ENCODE data around the gene HSPA4L.
A peak's percentile ranks its signal among the peaks of the same experiment; 100 is the strongest.

Gene HSPA4L

DNA sequence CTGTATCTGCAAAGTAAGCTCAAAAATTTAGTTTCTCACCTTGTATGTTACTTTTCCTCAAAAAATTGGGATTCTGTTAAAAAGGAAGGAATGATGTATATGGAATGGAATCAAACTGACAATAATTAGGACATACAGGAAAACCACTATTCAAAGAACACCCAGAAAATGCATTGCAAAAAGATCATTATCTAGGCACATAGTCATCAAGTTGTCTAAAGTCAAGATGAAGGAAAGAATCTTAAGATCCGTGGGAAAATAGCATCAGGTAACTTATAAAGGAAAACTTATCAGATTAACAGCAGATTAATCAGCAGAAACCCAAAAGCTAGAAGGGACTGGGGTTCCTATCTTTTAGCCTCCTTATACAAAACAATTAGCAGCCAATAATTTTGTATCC lies 75.5 kb downstream of the HSPA4L start:
- 91 to 100% methylated on average over 1 of the region's 1 CpG for WGBS, 2 experiments
- Histone ChIP-seq H3K27me3 (ENCODE audit: control insufficient read depth, insufficient read depth, low read length, poor library complexity, severe bottlenecking) (no peaks in the 10 kb centered on the region), H3K9me3 (ENCODE audit: control insufficient read depth, low read length) (no peaks in the 10 kb centered on the region), H3K4me3 (ENCODE audit: insufficient read depth, low read depth, low read length) (no peak overlapping the region), H3K4me1 (ENCODE audit: control insufficient read depth, insufficient read depth, low read length) (no peaks in the 10 kb centered on the region), H3K27ac (ENCODE audit: insufficient read depth, low read depth, low read length, poor library complexity, severe bottlenecking) (no peak overlapping the region), H3K36me3 (ENCODE audit: control insufficient read depth, insufficient read depth, low read length) (no peaks in the 10 kb centered on the region)

DNA sequence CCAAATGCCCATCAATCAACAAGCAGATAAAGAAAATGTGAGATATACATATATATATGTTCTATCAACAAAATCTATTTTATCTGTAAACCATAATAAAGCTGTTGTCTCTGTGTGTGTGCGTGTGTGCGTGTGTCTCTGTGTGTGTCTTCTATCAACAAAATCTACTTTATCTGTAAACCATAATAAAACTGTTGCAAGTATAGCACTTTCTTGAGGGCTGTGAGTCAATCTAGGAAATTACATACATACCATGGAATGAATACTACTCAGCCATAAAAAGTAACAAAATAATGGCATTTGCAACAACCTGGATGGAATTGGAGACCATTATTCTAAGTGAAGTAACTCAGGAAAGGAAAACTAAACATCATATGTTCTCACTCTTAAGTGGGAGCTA lies 86.1 kb downstream of the HSPA4L start:
- Histone ChIP-seq H3K36me3 (ENCODE audit: control insufficient read depth, insufficient read depth, low read length) (no peaks in the 10 kb centered on the region), H3K4me3 (ENCODE audit: insufficient read depth, low read depth, low read length) (no peak overlapping the region), H3K9me3 (ENCODE audit: control insufficient read depth, low read length) (no peaks in the 10 kb centered on the region), H3K4me1 (ENCODE audit: control insufficient read depth, insufficient read depth, low read length) (no peaks in the 10 kb centered on the region), H3K27ac (ENCODE audit: insufficient read depth, low read depth, low read length, poor library complexity, severe bottlenecking) (no peak overlapping the region), H3K27me3 (ENCODE audit: control insufficient read depth, insufficient read depth, low read length, poor library complexity, severe bottlenecking) (no peaks in the 10 kb centered on the region)
- no CpG with 5 or more reads among the region's 2 CpGs for WGBS, 2 experiments

DNA sequence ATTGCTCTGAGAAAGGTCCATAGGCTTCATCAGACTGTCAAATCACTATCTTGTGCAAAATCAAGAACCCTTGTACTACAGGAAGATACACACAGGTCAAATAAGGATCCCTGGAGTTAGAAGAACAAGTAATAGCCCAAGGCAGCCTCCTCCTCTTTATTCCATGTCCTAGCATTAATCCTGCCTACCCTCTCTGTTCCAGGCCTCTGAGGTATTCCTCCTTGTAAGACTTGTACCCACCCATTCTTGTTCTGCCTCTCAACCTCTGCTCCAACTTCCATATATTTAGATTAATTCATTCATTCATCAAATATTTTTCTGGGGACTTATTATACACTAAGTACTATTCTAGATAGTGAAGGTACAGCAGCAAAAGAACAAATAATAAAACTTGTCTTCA lies 88.2 kb downstream of the HSPA4L start:
- Histone ChIP-seq H3K9me3 (ENCODE audit: control insufficient read depth, low read length) (no peaks in the 10 kb centered on the region), H3K36me3 (ENCODE audit: control insufficient read depth, insufficient read depth, low read length) (no peaks in the 10 kb centered on the region), H3K4me1 (ENCODE audit: control insufficient read depth, insufficient read depth, low read length) (no peaks in the 10 kb centered on the region), H3K27me3 (ENCODE audit: control insufficient read depth, insufficient read depth, low read length, poor library complexity, severe bottlenecking) (no peaks in the 10 kb centered on the region), H3K4me3 (ENCODE audit: insufficient read depth, low read depth, low read length) (no peak overlapping the region), H3K27ac (ENCODE audit: insufficient read depth, low read depth, low read length, poor library complexity, severe bottlenecking) (no peak overlapping the region)

DNA sequence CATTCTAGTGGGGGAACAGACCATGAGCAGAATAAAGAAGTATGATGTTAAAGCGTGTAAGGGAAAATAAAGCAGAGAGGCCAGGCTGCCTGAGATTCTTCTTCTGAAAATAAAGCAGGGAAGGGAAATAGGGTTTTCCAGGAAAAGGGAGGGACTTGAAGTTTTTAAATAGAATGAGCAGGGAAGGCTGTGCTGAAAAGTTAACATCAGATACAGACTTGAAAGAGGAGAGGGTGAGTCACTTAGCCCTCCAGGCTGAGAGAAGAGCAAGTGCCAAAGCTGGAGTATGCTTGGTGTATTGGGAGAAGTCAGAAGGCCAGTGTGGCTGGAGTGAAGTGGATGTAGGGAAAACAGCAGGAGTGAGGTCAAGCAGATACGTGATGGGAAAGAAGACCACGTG lies 88.6 kb downstream of the HSPA4L start:
- no peaks in the 10 kb centered on the region for H3K36me3 ChIP-seq (ENCODE audit: control insufficient read depth, insufficient read depth, low read length)
- H3K27ac ChIP-seq (ENCODE audit: insufficient read depth, low read depth, low read length, poor library complexity, severe bottlenecking): no peak overlapping the region
- no peaks in the 10 kb centered on the region for H3K9me3 ChIP-seq (ENCODE audit: control insufficient read depth, low read length)
- WGBS, 2 experiments: 66 to 68% methylated on average over 3 of the region's 3 CpGs
- no peaks in the 10 kb centered on the region for H3K27me3 ChIP-seq (ENCODE audit: control insufficient read depth, insufficient read depth, low read length, poor library complexity, severe bottlenecking)
- H3K4me3 ChIP-seq (ENCODE audit: insufficient read depth, low read depth, low read length): no peak overlapping the region
- no peaks in the 10 kb centered on the region for H3K4me1 ChIP-seq (ENCODE audit: control insufficient read depth, insufficient read depth, low read length)

DNA sequence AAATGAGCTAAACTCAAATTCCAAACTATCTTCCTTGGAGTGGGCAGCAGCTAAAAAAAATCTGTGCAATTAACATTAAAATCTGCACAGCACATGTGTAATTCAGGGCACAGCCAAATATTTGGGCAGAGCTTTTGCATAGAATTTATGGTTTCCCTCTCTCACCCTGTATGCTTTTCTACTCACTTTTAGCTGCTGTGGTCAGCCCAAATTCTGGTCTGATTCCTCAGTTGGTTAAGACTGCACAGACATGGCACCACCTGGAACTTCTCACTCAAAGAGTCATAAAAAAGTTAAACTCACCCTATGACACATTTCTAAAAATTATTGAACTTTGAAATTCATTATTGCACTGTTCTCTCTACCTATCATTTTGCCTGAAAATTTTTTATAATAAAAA lies 93.7 kb downstream of the HSPA4L start:
- Histone ChIP-seq H3K4me1 (ENCODE audit: control insufficient read depth, insufficient read depth, low read length) (no peaks in the 10 kb centered on the region), H3K9me3 (ENCODE audit: control insufficient read depth, low read length) (no peaks in the 10 kb centered on the region), H3K27me3 (ENCODE audit: control insufficient read depth, insufficient read depth, low read length, poor library complexity, severe bottlenecking) (no peaks in the 10 kb centered on the region), H3K4me3 (ENCODE audit: insufficient read depth, low read depth, low read length) (no peak overlapping the region), H3K36me3 (ENCODE audit: control insufficient read depth, insufficient read depth, low read length) (no peaks in the 10 kb centered on the region), H3K27ac (ENCODE audit: insufficient read depth, low read depth, low read length, poor library complexity, severe bottlenecking) (no peak overlapping the region)

DNA sequence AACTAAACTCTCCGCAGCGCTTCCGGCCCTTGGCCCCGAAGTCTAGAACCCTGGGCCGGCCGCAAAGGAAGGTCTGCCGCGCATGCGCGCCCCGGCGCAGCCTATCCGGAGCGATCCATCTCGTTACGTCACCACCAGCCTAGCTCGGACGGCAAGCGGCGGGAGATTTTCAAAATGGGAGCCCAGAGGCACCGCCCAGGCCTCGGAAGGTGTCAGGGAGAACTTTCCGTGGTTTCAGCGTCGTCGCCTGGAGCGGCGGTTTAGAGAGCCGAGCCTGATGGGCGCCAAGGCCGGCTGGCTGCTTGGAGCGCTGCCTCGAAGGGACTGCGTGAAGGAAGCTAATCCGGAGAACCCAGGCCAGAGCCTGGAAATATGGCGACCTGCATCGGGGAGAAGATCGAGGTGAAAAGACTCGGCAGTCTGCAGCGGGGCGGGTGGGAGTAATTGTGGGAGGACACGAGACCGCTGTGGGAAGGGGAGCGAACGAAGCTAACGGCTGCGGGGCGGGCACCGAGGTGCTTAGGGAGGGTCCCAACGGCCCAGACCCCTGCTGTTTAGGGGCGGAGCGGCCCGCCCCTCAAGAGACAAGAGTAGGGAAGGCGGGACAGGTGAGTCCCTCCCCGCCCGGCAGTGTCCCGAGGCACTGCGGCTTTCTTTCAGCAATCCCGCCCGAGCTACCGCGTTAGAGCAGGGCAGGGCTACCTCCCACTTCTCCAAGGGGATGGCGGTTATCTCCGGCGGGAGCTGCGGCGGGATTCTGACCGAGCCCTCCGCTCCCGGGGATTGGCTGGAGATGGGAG lies 98.8 kb downstream of the HSPA4L start, which contains the start of gene PLK4:
PLK4 (plus strand) TSS at position 131 of the 800 bp plus-strand sequence; CDS start at position 373, 242 bp downstream.
- Histone ChIP-seq H3K9me3 (ENCODE audit: control insufficient read depth, low read length) (no peaks in the 10 kb centered on the region), H3K4me1 (ENCODE audit: control insufficient read depth, insufficient read depth, low read length) (no peaks in the 10 kb centered on the region), H3K27me3 (ENCODE audit: control insufficient read depth, insufficient read depth, low read length, poor library complexity, severe bottlenecking) (no peaks in the 10 kb centered on the region), H3K36me3 (ENCODE audit: control insufficient read depth, insufficient read depth, low read length) (peaks cover 6% of the 10 kb centered on the region), H3K4me3 (ENCODE audit: insufficient read depth, low read depth, low read length) (peak within 1 kb of the TSS; percentile 96), H3K27ac (ENCODE audit: insufficient read depth, low read depth, low read length, poor library complexity, severe bottlenecking) (peak within 1 kb of the TSS; percentile 98)
- WGBS, 2 experiments: 0% methylated on average over 70 of the region's 70 CpGs

DNA sequence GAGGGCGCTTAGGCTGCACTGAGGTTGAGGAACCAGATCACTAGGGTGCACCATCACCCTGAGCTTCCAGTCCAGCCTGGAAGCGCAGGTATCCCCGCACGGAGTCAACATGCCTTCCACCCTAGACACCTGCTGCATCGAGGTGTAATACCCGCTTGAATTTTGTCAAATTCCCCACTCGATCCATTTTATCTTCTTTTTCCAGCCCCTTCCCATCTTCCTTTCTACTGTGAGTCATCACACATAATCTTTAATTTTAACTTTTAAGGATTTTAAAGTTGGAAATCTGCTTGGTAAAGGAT lies 99.4 kb downstream of the HSPA4L start:
- H3K27me3 ChIP-seq (ENCODE audit: control insufficient read depth, insufficient read depth, low read length, poor library complexity, severe bottlenecking): no peaks in the 10 kb centered on the region
- H3K27ac ChIP-seq (ENCODE audit: insufficient read depth, low read depth, low read length, poor library complexity, severe bottlenecking): no peak overlapping the region
- no peaks in the 10 kb centered on the region for H3K9me3 ChIP-seq (ENCODE audit: control insufficient read depth, low read length)
- 2 to 4% methylated on average over 7 of the region's 7 CpGs for WGBS, 2 experiments
- H3K4me1 ChIP-seq (ENCODE audit: control insufficient read depth, insufficient read depth, low read length): no peaks in the 10 kb centered on the region
- peak overlapping the region; percentile 96 for H3K4me3 ChIP-seq (ENCODE audit: insufficient read depth, low read depth, low read length)
- peaks cover 6% of the 10 kb centered on the region for H3K36me3 ChIP-seq (ENCODE audit: control insufficient read depth, insufficient read depth, low read length)

DNA sequence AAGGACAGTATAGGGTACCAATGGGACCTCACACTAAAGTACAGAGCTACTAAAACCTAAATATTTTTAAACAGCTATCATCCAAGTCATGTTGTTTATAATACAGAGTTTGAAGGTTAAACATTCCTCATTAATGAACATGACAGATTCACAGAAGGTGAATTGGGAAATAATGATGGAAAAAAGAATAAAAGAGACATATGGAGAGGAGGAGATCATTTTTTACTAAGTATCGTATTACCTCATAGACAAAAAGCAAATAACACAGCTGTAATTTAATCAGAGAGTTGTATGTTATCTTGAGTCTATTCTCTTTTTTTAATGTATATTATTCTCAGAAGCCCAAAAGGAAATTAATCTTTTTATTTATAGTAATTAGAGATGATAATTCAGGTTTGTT lies 106.4 kb downstream of the HSPA4L start:
- WGBS, 2 experiments: no CpG with 5 or more reads among the region's 1 CpG
- Histone ChIP-seq H3K9me3 (ENCODE audit: control insufficient read depth, low read length) (no peaks in the 10 kb centered on the region), H3K27me3 (ENCODE audit: control insufficient read depth, insufficient read depth, low read length, poor library complexity, severe bottlenecking) (no peaks in the 10 kb centered on the region), H3K27ac (ENCODE audit: insufficient read depth, low read depth, low read length, poor library complexity, severe bottlenecking) (no peak overlapping the region), H3K4me1 (ENCODE audit: control insufficient read depth, insufficient read depth, low read length) (no peaks in the 10 kb centered on the region), H3K4me3 (ENCODE audit: insufficient read depth, low read depth, low read length) (no peak overlapping the region), H3K36me3 (ENCODE audit: control insufficient read depth, insufficient read depth, low read length) (peaks cover 22% of the 10 kb centered on the region)

DNA sequence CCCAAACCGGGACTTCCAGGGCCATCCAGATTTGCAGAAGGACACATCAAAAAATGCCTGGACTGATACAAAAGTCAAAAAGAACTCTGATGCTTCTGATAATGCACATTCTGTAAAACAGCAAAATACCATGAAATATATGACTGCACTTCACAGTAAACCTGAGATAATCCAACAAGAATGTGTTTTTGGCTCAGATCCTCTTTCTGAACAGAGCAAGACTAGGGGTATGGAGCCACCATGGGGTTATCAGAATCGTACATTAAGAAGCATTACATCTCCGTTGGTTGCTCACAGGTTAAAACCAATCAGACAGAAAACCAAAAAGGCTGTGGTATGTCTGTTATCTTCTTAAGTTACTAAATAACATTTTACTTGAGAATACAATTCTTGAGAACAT lies 107.8 kb downstream of the HSPA4L start:
- Histone ChIP-seq H3K27ac (ENCODE audit: insufficient read depth, low read depth, low read length, poor library complexity, severe bottlenecking) (no peak overlapping the region), H3K36me3 (ENCODE audit: control insufficient read depth, insufficient read depth, low read length) (peaks cover 32% of the 10 kb centered on the region), H3K9me3 (ENCODE audit: control insufficient read depth, low read length) (no peaks in the 10 kb centered on the region), H3K27me3 (ENCODE audit: control insufficient read depth, insufficient read depth, low read length, poor library complexity, severe bottlenecking) (no peaks in the 10 kb centered on the region), H3K4me3 (ENCODE audit: insufficient read depth, low read depth, low read length) (no peak overlapping the region), H3K4me1 (ENCODE audit: control insufficient read depth, insufficient read depth, low read length) (no peaks in the 10 kb centered on the region)
- WGBS, 2 experiments: 90 to 96% methylated on average over 3 of the region's 3 CpGs
